ENCODE results near the gene LRRC4C. TPM values are rescaled to one million over a fixed set of nuclear protein-coding genes. Genes with fewer than 3 reads are reported as not detected.

LRRC4C gene
- polyA plus RNA-seq, 1 donor from 2014 or later = 24.3 TPM

DNA sequence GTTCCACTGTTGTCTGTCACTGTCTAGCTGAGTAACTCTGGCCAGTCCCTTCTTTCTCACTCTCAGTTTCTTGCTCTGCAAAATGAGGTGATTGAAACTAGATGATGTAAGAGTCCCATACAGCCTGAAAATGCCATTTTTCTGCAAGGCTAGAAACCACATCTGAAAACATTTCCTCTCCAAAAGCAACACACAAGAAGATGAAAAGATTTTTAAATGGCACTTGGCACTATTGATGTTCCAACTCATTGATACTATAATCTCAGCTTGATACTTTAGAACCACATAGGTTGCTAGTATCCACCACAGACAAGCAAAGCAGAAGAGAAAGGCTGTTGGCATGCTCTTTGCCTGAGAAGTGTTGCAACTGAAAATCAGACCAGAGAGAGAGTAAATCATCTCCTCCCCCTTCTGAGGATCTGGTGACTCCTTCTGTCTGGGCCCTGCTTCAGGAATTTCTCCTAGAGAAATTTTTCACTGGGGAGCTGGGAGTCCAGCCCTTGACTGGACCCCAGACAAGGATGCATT is 1217.9 kb downstream of the LRRC4C start:
- no peaks in the 10 kb centered on the region for H3K79me2 ChIP-seq (replicated peaks; ENCODE audit: insufficient read depth, low read length)
- no peak overlapping the region for H3K9ac ChIP-seq (ENCODE audit: low read length)
- TF ChIP-seq TAF1 (IDR thresholded peaks at IDR 0.05; ENCODE audit: low read depth) (no peak), EP300 (conservative IDR thresholded peaks at IDR 0.05; ENCODE audit: poor library complexity, severe bottlenecking) (no peak), POLR2AphosphoS5 (IDR thresholded peaks at IDR 0.05) (no peak), EZH2 (IDR thresholded peaks at IDR 0.05; ENCODE audit: borderline replicate concordance, insufficient read depth, low read length, poor library complexity, severe bottlenecking) (no peak), MXI1 (conservative IDR thresholded peaks at IDR 0.05; ENCODE audit: poor library complexity, severe bottlenecking) (no peak), SMC3 (conservative IDR thresholded peaks at IDR 0.05; ENCODE audit: poor library complexity) (no peak), RAD21 (conservative IDR thresholded peaks at IDR 0.05) (no peak)
- TF ChIP-seq, protein P1, sequence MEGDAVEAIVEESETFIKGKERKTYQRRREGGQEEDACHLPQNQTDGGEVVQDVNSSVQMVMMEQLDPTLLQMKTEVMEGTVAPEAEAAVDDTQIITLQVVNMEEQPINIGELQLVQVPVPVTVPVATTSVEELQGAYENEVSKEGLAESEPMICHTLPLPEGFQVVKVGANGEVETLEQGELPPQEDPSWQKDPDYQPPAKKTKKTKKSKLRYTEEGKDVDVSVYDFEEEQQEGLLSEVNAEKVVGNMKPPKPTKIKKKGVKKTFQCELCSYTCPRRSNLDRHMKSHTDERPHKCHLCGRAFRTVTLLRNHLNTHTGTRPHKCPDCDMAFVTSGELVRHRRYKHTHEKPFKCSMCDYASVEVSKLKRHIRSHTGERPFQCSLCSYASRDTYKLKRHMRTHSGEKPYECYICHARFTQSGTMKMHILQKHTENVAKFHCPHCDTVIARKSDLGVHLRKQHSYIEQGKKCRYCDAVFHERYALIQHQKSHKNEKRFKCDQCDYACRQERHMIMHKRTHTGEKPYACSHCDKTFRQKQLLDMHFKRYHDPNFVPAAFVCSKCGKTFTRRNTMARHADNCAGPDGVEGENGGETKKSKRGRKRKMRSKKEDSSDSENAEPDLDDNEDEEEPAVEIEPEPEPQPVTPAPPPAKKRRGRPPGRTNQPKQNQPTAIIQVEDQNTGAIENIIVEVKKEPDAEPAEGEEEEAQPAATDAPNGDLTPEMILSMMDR (IDR thresholded peaks at IDR 0.05; ENCODE audit: poor library complexity, severe bottlenecking) = no peak
- TF ChIP-seq, protein P2, sequence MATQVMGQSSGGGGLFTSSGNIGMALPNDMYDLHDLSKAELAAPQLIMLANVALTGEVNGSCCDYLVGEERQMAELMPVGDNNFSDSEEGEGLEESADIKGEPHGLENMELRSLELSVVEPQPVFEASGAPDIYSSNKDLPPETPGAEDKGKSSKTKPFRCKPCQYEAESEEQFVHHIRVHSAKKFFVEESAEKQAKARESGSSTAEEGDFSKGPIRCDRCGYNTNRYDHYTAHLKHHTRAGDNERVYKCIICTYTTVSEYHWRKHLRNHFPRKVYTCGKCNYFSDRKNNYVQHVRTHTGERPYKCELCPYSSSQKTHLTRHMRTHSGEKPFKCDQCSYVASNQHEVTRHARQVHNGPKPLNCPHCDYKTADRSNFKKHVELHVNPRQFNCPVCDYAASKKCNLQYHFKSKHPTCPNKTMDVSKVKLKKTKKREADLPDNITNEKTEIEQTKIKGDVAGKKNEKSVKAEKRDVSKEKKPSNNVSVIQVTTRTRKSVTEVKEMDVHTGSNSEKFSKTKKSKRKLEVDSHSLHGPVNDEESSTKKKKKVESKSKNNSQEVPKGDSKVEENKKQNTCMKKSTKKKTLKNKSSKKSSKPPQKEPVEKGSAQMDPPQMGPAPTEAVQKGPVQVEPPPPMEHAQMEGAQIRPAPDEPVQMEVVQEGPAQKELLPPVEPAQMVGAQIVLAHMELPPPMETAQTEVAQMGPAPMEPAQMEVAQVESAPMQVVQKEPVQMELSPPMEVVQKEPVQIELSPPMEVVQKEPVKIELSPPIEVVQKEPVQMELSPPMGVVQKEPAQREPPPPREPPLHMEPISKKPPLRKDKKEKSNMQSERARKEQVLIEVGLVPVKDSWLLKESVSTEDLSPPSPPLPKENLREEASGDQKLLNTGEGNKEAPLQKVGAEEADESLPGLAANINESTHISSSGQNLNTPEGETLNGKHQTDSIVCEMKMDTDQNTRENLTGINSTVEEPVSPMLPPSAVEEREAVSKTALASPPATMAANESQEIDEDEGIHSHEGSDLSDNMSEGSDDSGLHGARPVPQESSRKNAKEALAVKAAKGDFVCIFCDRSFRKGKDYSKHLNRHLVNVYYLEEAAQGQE (IDR thresholded peaks at IDR 0.05; ENCODE audit: borderline replicate concordance) = no peak
- no peaks in the 10 kb centered on the region for H3K27me3 ChIP-seq (ENCODE audit: insufficient read depth, low read depth, low read length)
- H3K9me3 ChIP-seq (ENCODE audit: low read length) = no peaks in the 10 kb centered on the region
- H3K36me3 ChIP-seq (ENCODE audit: insufficient read depth, low read length) = no peaks in the 10 kb centered on the region
- H2AFZ ChIP-seq (ENCODE audit: low read depth, low read length) = no peak overlapping the region
- no peaks in the 10 kb centered on the region for H3K9me2 ChIP-seq (ENCODE audit: insufficient read depth, low read length)
- no peaks in the 10 kb centered on the region for H3F3A ChIP-seq (ENCODE audit: insufficient read depth, low read length, poor library complexity, severe bottlenecking)
- H4K20me1 ChIP-seq (ENCODE audit: insufficient read depth) = no peaks in the 10 kb centered on the region
- H3K4me3 ChIP-seq (ENCODE audit: low read length) = no peak overlapping the region
- no peak overlapping the region for H3K27ac ChIP-seq (ENCODE audit: low read length)
- H3K4me2 ChIP-seq (ENCODE audit: low read length) = no peak overlapping the region

DNA sequence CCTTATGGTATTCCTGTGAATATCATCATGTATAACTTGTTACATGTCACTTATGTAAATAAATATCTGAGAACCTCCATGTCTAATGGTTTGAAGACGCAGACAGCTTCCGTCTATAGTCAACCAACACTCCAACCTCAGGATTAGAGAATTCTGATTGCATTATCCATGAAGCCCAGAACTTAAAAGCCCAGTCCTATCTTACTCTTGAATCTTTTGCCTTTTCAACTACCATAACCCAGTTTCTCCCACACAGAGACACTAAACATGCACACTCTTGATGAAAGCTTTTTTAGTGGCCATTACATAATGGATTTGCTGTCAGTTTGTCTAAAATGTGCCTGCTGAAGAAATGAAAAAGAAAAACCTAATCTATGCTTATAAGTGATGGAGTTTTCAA is 1219.2 kb downstream of the LRRC4C start:
- H3K27me3 ChIP-seq (ENCODE audit: insufficient read depth, low read depth, low read length) = no peaks in the 10 kb centered on the region
- H3K4me3 ChIP-seq (ENCODE audit: low read length) = no peak overlapping the region
- no peak overlapping the region for H3K27ac ChIP-seq (ENCODE audit: low read length)
- no peaks in the 10 kb centered on the region for H3F3A ChIP-seq (ENCODE audit: insufficient read depth, low read length, poor library complexity, severe bottlenecking)
- no peaks in the 10 kb centered on the region for H3K36me3 ChIP-seq (ENCODE audit: insufficient read depth, low read length)
- TF ChIP-seq, protein P1 (IDR thresholded peaks at IDR 0.05; ENCODE audit: poor library complexity, severe bottlenecking) = no peak
- TF ChIP-seq EP300 (conservative IDR thresholded peaks at IDR 0.05; ENCODE audit: poor library complexity, severe bottlenecking) = no peak
- no peak for TF ChIP-seq EZH2 (IDR thresholded peaks at IDR 0.05; ENCODE audit: borderline replicate concordance, insufficient read depth, low read length, poor library complexity, severe bottlenecking)
- TF ChIP-seq POLR2AphosphoS5 (IDR thresholded peaks at IDR 0.05) = no peak
- TF ChIP-seq SMC3 (conservative IDR thresholded peaks at IDR 0.05; ENCODE audit: poor library complexity) = no peak
- TF ChIP-seq, protein P2 (IDR thresholded peaks at IDR 0.05; ENCODE audit: borderline replicate concordance) = no peak
- no peak for TF ChIP-seq TAF1 (IDR thresholded peaks at IDR 0.05; ENCODE audit: low read depth)
- TF ChIP-seq MXI1 (conservative IDR thresholded peaks at IDR 0.05; ENCODE audit: poor library complexity, severe bottlenecking) = no peak
- TF ChIP-seq RAD21 (conservative IDR thresholded peaks at IDR 0.05) = no peak
- H2AFZ ChIP-seq (ENCODE audit: low read depth, low read length) = no peak overlapping the region
- no peak overlapping the region for H3K4me2 ChIP-seq (ENCODE audit: low read length)
- H3K9me2 ChIP-seq (ENCODE audit: insufficient read depth, low read length) = no peaks in the 10 kb centered on the region
- no peak overlapping the region for H3K9ac ChIP-seq (ENCODE audit: low read length)
- H3K9me3 ChIP-seq (ENCODE audit: low read length) = no peaks in the 10 kb centered on the region
- H3K79me2 ChIP-seq (replicated peaks; ENCODE audit: insufficient read depth, low read length) = no peaks in the 10 kb centered on the region
- H4K20me1 ChIP-seq (ENCODE audit: insufficient read depth) = no peaks in the 10 kb centered on the region

Data from neural cell (in vitro differentiated cells).